Choroid plexus epithelial cell (primary cell): ENCODE data around the gene ABO.

Experiments
- DNase-seq: peaks from one replicate; pipeline ENCODE4 v3.0.0-alpha.2; 2010; ENCODE audit warnings: low read depth
- H3K4me3 ChIP-seq: 2 replicates; pipeline ENCODE4 v1.5.1; 2011; ENCODE audit warnings: low read depth, mild to moderate bottlenecking, control low read depth, low read length, moderate library complexity
- CTCF ChIP-seq: conservative IDR thresholded peaks from 2 replicates; pipeline ENCODE4 v1.5.1; 2011; ENCODE audit warnings: low read depth, mild to moderate bottlenecking, control low read depth, inconsistent platforms, low read length, moderate library complexity

ABO gene

GRCh38 chr9:133268335-133269056 is 6.5 kb downstream of the ABO start:
- DNase-seq: no peak
- TF ChIP-seq CTCF: no peak
- H3K4me3 ChIP-seq: no peak overlapping the region

- H3K4me3 ChIP-seq: no peak overlapping the region
- no peak for DNase-seq
- TF ChIP-seq CTCF: no peak
Measured at GRCh38 chr9:133264235-133264764, 10.7 kb downstream of the ABO start.

GRCh38 chr9:133263557-133263956 is 11.4 kb downstream of the ABO start:
- H3K4me3 ChIP-seq: no peak overlapping the region
- DNase-seq: no peak
- no peak for TF ChIP-seq CTCF

- H3K4me3 ChIP-seq: no peak overlapping the region
- TF ChIP-seq CTCF: no peak
- DNase-seq: no peak
Measured at GRCh38 chr9:133262226-133262625, 12.8 kb downstream of the ABO start.

GRCh38 chr9:133261753-133262120 is 13.3 kb downstream of the ABO start:
- no peak for TF ChIP-seq CTCF

GRCh38 chr9:133261103-133261752 is 13.8 kb downstream of the ABO start:
- no peak for TF ChIP-seq CTCF
- DNase-seq: no peak
- H3K4me3 ChIP-seq: no peak overlapping the region

More at GRCh38 chr9:133261753-133262120, 13.3 kb downstream of the ABO start:
- no peak overlapping the region for H3K4me3 ChIP-seq
- DNase-seq: no peak
